HFFc6 (cell line): ENCODE data around the gene ASTN2. TPM values are rescaled to one million over a fixed set of nuclear protein-coding genes. Genes with fewer than 3 reads are reported as not detected.

Source experiments
- DNase-seq: peaks from one replicate; pipeline ENCODE4 v3.0.0-alpha.2; 2018
- H3K27ac Mint-ChIP-seq: 2 replicates; pipeline ENCODE4 v1.8.0; 2020; ENCODE audit warnings: mild to moderate bottlenecking, mixed read lengths
- H3K27me3 Mint-ChIP-seq: 2 replicates; pipeline ENCODE4 v1.8.0; 2021; ENCODE audit warnings: mild to moderate bottlenecking, moderate library complexity, mixed read lengths; ENCODE audit not compliant: insufficient read depth
- H3K36me3 Mint-ChIP-seq: 2 replicates; pipeline ENCODE4 v1.8.0; 2021; ENCODE audit warnings: low read depth, mixed read lengths
- H3K4me1 Mint-ChIP-seq: 2 replicates; pipeline ENCODE4 v1.8.0; 2020; ENCODE audit warnings: low read depth, mixed read lengths
- H3K4me3 Mint-ChIP-seq: 2 replicates; pipeline ENCODE4 v1.8.0; 2020; ENCODE audit warnings: mild to moderate bottlenecking, moderate library complexity, mixed read lengths
- H3K9me3 Mint-ChIP-seq: 2 replicates; pipeline ENCODE4 v1.8.0; 2020; ENCODE audit warnings: mild to moderate bottlenecking, mixed read lengths
- total RNA-seq, 6 experiments: library from RNA; stranded (reverse); fragmentation: NEBNext Ultra II Directional; extraction: Animal tissue kit (Norgen Biotek cat#: 25700); gene quantifications; 2 replicates in 1 of 6; 3 replicates in 5 of 6; pipeline ENCODE4 v1.2.3, GENCODE V29; 2021
- TF ChIP-seq, protein P1 (sequence below): fragments of 200-600 bp; sonication (generic); IDR thresholded peaks from 2 replicates; pipeline ENCODE4 v1.5.0; 2021; ENCODE audit warnings: antibody characterized with exemption, mild to moderate bottlenecking

The ASTN2 gene
- total RNA-seq, 6 experiments from 2014 or later: 7.3 to 9.7 (median 8.3) TPM

DNA sequence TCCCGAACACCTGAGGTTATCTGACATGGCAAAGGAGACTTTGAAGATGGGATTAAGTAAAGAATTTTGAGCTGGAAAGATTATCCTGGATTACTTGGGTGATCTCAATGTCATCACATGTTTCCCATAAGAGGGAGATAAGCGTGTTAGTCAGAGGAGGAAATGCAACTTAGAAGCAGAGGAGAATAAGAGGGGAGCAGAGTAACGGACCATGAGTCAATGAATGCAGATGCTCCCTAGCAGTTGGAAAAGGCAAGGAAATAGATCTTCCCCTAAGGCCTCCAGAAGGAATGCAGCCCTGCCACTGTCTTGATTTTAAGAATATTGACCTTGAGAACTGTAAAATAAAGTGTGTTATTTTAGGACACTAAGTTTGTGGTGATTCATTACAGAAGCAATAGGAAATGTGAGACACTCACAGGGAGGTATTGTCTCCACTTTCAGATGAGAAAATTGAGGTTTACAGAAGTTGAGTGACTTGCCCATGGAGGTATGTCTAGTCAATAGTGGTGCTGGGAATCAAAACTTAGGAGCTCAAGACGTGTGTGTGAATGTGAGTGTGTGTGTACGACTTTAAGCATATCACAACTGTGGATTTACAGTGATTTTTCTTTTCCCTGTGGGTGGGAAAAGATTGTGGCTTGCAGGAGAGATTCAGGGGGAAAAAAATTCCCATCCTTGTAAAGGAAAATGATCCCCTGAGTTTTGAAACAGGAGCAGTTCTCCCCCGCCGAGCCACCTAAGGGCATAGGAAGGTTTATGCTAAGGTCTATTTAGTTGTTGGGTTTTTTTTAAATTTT, 602.4 kb downstream of the ASTN2 start:
- DNase-seq: peak; percentile 0
- TF ChIP-seq, protein P1, sequence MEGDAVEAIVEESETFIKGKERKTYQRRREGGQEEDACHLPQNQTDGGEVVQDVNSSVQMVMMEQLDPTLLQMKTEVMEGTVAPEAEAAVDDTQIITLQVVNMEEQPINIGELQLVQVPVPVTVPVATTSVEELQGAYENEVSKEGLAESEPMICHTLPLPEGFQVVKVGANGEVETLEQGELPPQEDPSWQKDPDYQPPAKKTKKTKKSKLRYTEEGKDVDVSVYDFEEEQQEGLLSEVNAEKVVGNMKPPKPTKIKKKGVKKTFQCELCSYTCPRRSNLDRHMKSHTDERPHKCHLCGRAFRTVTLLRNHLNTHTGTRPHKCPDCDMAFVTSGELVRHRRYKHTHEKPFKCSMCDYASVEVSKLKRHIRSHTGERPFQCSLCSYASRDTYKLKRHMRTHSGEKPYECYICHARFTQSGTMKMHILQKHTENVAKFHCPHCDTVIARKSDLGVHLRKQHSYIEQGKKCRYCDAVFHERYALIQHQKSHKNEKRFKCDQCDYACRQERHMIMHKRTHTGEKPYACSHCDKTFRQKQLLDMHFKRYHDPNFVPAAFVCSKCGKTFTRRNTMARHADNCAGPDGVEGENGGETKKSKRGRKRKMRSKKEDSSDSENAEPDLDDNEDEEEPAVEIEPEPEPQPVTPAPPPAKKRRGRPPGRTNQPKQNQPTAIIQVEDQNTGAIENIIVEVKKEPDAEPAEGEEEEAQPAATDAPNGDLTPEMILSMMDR: no peak
- no peak overlapping the region for H3K4me3 Mint-ChIP-seq
- peaks cover 3% of the 10 kb centered on the region for H3K27me3 Mint-ChIP-seq
- no peaks in the 10 kb centered on the region for H3K9me3 Mint-ChIP-seq
- no peak overlapping the region for H3K27ac Mint-ChIP-seq
- no peaks in the 10 kb centered on the region for H3K36me3 Mint-ChIP-seq
- no peaks in the 10 kb centered on the region; the same call in 1 of the 2 replicates for H3K4me1 Mint-ChIP-seq

DNA sequence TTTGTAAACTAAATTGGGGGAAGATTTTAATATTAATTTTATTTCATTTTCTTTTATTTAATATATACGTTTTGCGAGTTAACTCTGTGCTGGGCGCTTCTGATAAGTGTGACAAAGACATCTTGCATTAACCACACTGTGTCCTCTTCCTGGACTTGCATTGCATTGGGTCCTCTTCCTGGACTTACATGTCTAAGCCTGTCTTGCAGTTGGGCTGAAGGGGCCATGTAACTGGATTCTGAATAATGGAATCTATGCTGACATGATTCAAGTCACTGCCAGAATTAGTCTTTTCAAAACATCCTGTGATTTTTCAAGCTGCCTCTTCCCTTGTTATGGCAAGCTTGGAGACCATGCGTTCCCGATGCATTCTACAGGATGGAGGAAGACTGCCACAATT, 605.2 kb downstream of the ASTN2 start:
- Mint-ChIP-seq H3K27ac (no peak overlapping the region), H3K4me1 (no peaks in the 10 kb centered on the region; the same call in 1 of the 2 replicates), H3K4me3 (no peak overlapping the region), H3K27me3 (peaks cover 3% of the 10 kb centered on the region), H3K36me3 (no peaks in the 10 kb centered on the region), H3K9me3 (no peaks in the 10 kb centered on the region; the same call in 1 of the 2 replicates)
- TF ChIP-seq, protein P1: no peak
- no peak for DNase-seq

DNA sequence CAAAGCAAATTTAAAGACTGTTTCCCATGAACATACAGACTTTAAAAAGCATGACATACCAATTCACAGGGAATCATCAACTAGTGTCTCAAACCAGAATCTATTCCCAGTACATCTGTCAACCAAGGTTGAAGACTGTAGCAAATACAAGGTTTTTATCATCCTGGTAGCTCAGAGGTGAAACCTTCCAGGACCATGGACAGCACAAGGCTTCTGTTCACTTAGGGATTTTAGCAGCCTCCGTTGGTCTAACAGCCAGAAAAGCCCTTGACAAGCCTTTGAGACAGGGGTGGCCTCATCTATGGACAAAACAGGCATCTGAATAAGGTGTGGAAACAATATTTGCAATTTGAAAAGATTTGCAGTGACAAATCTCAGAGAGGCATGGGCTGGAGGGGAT, 608.8 kb downstream of the ASTN2 start:
- DNase-seq: no peak
- Mint-ChIP-seq H3K27me3 (peaks cover 1% of the 10 kb centered on the region), H3K4me3 (no peak overlapping the region), H3K27ac (no peak overlapping the region), H3K9me3 (peaks cover under 1% of the 10 kb centered on the region), H3K4me1 (no peaks in the 10 kb centered on the region), H3K36me3 (no peaks in the 10 kb centered on the region)
- TF ChIP-seq, protein P1: no peak

DNA sequence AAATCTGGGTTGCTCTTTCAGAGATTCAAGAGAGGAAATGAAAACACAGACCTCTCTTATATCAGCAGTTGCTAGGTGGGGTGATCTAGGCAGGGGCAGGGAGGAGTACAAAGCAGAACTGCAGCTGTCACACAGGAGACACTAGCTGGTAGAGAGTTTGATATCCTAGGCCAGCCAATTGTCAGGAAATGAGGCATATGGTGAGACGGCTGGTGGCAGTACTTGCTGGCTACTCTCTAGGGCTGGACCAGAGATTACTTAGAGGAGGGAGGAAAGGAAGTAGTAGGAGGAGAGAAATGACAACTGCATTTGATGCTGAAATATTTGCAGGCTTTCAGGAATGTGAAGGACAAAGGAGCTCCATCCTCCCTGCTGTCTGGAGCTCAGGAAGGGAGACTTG, 614.0 kb downstream of the ASTN2 start:
- DNase-seq: no peak
- H3K36me3 Mint-ChIP-seq: no peaks in the 10 kb centered on the region
- H3K4me1 Mint-ChIP-seq: no peaks in the 10 kb centered on the region
- H3K27ac Mint-ChIP-seq: no peak overlapping the region
- TF ChIP-seq, protein P1: no peak
- no peak overlapping the region for H3K4me3 Mint-ChIP-seq
- H3K27me3 Mint-ChIP-seq: no peaks in the 10 kb centered on the region
- peaks cover 5% of the 10 kb centered on the region for H3K9me3 Mint-ChIP-seq

- TF ChIP-seq, protein P1: no peak
- DNase-seq: no peak
- Mint-ChIP-seq H3K4me3 (no peak overlapping the region), H3K9me3 (peaks cover 5% of the 10 kb centered on the region), H3K27me3 (no peaks in the 10 kb centered on the region), H3K36me3 (no peaks in the 10 kb centered on the region), H3K4me1 (no peaks in the 10 kb centered on the region), H3K27ac (no peak overlapping the region)
Observed at GRCh38 chr9:116800074-116800473, 614.8 kb downstream of the ASTN2 start.
